GM10847 (cell line): ENCODE data around the gene ETS2.

ENCODE experiments used
- POLR2A ChIP-seq: IDR thresholded peaks from 2 replicates; pipeline ENCODE4 v1.6.1; 2011; ENCODE audit not compliant: insufficient read length; ENCODE audit errors: extremely low read depth

The ETS2 gene

DNA sequence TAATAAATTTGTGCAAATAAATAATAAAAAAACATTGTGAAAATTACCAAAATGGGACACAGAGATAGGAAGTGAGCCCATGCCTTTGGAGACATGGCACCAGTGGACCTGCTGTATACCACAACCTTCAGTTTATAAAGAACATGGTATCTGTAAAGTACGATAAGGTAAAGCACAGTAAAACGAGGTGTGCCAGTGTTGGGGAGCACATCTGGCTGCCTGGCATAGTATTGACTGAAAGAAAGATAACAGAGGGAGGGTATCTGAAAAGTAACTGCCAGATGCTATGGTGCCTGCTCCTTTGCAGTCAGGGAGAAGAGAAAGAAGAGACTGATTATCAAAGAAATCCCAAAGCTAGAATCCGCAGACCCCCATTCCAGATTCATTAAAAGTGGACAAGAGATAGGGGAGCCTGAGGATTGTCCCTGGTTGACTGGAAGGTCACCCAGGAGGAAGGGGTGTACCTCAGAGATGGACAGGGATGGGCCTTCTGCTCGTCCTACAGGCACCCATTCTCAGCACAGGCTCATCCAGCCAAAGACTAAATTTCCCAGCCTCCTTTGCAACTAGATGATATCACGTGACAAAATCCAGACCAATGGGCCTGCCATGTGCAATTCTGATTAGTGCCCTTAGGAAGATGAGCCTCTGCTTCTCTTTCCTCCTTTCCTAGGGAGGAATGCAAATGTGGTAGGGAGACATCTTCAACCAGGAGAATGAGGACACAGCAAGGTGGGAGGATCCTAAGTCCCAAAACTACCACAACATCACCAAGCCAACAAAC, 12.9 kb upstream of the ETS2 start:
- TF ChIP-seq POLR2A = no peak

DNA sequence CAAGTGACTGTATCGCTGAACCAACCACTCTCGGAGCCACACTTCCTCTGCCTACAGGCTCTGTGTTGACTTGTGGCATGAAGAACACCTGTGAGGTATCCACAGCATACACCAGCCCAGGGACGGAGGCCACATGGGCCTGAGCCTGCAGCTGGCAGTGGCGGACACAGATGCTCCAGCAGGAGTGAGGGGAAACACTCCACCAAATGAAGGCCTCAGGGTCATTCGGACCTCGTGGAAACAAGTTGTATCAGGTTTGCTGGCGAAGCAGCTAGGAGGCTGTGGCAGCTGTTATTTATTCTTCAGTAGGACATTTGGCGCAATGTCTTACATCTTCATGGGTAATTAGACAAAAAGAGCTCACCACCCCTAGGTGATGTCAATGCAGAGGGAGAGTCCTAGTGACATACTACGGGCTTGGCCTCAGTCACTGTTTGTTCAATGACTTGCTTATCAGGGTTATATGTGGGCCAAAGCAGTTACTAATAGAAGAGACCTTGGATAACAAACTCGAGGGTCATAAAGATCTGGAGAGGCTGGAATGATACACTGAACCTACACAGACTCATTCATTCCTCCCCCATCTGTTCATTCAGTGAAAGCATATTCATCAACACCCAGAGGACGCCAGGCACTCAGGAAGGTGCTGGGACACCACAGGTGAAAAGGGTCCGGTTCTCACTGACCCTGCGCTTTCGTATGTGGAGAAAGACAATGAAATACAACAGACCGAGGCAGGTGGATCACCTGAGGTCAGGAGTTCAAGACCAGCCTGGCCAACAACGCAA, 11.6 kb upstream of the ETS2 start:
- TF ChIP-seq POLR2A = no peak

- no peak for TF ChIP-seq POLR2A
Measured at GRCh38 chr21:38794978-38795377, 10.8 kb upstream of the ETS2 start.

DNA sequence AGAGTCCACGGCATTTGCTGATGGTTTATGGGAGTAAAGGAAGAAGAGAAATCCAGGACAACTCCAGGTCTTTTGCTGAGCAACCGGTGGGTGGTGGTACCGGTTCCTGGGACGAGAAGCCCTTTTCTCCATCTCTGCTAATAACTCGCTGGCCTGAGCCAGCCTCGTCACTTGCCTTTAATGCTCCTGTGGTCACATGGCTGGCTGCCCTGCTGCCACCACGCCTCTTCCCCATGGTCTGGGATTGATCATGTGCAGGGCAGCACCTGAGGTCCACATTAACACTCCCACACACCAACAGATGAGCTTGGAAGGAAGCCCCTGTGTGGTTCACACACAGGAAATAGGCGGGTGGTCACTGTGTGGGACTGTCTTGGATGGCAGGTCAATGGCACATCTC, 10.3 kb upstream of the ETS2 start:
- TF ChIP-seq POLR2A = no peak

GRCh38 chr21:38796424-38796823, 9.3 kb upstream of the ETS2 start:
- no peak for TF ChIP-seq POLR2A

DNA sequence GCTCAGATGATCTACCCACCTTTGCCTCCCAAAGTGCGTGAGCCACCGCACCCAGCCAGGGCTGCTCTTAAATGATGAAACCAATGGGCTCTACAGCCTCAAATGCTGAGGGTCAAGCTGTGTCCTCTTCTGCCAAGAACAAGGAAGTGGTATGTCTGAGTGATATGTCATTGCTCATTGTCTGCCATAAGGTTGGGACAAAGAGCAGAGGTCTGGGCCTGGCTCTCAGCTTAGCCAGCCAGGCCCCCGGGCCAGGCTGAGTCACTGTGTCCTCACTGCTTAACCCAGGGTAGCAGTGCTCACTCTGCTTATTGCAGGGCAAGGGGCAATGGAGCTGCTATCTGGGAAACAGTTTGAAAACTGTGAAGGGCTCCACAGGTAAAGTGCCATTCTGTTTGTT, 8.3 kb upstream of the ETS2 start:
- TF ChIP-seq POLR2A = no peak

DNA sequence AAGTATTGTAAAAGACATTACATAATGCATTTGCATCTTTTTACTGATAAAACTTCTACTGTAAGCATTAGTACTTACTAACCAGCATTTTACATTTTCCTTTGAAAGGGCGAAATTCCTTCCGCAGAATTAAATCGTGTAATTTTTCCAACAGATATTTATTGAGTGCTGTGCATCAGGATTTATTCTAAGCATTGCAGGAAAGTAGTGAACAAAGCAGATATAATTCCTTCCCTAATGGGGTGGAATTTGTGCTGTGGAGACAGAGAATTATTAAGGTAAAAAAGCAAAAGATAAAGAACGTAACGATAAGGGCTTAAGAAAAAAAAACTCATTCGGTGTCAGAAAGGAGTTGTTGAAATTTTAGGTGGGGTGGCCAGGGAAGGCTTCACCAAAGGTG, 7.6 kb upstream of the ETS2 start:
- TF ChIP-seq POLR2A = no peak

DNA sequence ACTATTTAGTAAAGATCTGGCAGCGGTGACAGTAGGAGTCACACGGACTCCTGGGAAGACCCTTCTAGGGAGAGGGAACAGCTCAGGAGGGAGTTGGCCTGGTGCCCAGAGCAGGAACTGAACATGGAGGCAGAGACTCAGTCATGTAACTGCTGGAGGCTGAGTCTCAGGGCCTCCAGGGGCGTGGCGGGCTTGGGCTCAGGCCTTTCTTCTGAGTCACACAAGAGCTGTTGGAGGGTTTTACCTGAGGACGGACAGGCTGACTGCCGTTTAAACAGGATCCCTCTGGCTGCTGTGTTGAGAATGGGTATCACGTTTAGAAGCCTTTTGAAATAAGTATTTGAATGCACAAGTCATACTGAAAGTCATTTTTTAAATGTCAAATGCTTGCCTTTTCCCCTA, 7.2 kb upstream of the ETS2 start:
- no peak for TF ChIP-seq POLR2A

DNA sequence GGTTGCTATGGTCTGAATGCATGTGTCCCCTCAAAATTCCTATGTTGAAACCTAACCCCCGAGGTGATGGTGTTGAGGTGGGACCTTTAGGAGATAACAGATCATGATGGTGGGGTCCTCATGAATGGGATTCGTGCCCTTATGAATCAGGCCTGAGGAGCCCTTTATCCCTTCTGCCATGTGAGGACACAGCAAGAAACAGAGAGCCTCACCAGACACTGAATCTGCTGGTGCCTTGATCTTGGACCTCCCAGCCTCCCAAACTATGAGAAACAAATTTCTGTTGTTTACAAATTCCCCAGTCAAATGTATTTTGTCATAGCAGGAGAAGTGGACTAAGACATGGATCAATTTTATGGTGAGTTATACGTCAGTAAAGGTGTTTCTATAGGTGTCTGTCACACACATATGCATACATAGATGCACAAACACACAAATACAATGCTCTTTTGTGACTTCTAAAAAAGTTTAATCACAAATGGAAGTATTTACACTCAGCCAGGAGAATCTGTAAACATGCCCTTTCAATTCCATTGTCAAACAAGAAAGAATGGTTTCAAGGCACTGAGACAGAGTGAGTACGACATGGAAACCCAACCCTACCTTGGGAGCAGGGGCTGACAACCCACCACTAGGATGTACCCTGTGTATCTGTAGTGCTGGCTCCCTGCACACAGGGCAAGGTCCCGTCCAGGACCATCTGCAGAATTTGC, 5.5 kb upstream of the ETS2 start:
- no peak for TF ChIP-seq POLR2A

DNA sequence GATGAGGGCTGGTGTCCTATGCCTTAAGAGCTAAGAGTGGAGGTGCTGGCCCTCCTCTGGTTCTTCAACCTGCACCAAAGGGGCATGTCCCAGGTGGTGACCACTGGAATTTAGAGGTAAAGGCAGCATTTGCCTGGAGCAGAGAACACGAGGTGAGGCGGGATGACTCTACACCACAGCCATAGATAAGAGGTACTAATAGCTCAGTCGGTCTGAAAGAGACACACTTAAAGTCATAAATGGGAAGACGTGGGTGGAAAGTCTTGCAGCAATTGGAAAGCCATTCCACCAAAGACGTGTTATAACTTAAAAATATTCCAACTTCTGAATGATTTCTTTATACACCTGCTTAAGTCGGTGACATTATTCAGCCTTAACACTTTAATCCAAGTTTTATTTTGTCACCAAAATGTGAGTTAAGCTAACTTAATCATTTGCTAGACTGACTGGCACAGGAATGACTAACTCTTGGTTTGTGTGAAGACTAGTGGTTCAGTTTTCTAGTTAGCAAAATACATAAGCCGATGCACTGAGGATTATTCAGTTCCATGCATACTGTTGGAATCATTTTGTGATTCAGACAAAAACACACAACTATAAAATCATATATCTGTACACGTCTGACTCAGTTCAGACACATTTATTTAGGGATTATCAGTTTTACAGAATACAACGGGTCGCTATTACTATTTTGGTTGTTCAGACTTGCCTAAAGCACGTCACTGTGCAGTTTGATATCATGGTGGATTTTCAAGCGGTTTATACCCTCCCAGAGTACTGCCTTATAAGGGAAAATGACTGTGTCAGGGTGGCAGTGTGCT, 4.6 kb upstream of the ETS2 start:
- TF ChIP-seq POLR2A = no peak

DNA sequence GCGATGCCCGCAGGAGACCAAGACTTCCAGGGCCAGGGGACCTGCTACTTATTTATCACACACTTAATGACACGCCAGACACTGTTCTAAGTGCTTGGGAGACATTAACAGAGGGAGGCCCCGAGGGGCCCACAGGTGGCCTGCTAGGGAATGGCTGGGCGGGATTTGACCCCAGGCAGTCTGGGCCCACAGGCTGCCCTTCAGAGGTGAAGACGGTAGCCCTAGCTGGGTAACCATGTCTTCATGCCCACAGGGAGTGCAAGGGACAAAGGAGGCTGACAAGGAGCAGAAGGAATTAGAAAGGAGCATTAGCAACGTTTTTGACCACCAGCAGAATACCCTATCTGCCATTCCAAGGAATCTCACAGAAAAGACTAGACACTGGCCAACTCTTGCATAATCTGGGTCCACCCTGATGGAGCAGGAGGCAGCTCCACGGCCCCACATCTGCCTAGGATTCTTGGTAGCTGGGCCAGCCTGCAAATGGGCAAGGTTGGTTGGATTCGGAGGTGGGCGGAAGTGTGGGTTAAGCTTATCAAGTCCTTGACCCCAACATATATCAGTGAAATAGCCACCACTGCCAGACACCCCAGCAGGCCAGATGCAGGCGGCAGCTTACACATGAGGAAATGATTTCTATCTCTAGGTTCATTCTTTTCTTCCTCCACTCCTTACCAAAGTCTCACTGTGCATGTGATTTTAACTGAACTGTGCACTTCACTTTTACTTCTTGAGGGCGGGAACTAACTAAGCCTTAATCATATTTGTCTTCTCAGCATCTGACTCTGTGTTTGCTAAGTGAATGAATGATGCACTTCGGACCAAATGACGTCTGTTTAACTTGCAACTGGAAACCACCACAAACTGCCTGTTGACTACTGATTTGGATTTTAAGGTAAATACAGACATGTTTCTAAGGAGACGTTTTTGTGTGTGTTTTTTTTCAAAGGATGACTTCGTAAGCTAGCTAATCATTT, 3.4 kb upstream of the ETS2 start:
- TF ChIP-seq POLR2A = no peak

DNA sequence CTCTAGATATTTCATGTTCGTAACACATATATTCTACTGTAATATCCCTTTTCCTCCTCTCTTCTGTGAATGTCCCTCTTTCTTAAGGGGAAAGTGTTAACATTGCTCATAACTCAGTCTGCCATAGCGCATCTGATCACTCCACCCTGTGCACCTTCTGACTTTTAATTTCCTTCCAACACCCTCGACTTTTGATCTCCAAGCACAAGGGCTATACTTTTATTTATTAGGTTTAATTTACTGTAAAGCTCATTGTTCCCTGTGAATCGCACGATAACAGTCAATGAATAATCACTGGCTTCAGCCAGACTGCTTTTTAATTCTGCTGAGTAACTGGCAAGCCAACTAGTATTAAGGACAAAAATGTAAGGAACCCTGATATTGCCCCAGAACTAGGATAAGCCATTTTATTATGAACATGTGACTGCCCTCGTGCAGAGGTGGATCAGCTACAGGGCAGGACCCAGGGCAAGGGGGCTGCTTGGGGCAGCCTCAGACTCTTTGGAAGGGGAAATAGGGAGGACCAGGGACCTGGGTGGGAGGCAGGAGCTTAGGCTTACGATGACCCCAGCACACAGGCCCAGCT, 2.6 kb upstream of the ETS2 start:
- no peak for TF ChIP-seq POLR2A

DNA sequence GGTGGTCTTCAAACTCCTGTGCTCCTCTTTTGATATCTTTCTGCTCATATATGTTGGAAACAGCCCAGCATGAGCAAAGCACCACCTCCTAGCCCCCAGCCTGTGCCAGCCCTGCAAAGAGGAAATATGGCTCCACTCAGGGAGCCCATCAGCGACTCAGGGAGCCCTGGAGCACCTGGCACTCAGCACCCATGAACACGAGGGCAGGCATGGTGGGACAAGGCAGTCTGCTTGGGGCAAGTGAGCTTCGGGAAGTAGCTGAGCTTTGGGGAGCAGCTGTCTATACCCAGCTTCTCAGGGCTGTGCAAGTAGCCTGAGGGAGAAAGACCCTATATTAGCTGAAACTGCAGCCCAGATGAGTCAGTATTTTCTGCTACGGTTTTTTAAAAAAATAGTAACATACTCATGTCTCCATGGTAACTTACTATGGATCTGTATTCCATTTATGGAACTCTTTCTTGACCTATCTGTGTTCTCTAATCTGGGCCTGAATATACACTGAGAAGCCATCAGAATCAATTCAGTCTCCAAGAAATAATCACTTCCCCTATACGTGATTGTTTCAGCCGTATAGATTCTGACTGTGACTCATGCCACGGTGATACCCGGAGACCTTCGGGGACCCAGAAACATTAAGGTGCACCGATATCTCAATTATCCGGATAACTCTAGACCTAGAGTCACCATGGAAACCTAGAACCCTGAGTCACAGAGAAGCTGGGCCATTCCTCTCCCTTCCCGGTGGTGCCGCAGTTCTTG, 1.5 kb upstream of the ETS2 start:
- TF ChIP-seq POLR2A = no peak

DNA sequence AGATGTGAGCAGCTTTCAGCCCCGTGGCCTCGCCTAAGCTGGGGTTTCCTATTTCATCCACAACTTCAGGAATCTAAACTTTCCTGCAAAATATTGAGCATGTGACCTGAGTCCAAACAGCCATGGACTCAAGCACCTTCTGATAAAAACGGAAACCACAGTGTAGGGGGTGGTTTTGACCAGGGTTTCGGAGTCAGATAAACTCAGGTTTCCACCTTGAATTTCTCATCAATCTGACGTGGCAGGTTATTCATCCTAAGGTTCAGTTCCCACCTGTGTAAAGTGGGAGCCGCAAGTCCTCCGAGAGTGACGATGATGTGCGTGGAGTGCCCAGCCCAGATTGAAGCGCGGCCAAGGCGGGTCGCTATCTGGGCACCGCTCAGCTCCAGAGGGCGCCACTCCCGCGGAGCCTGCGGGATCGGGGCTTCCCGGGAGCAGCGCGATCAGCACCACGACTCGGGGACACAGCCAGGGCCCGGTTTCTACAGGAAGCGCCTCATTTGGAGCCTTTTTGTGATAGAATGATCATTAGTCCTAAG, 871 bp upstream of the ETS2 start:
- no peak for TF ChIP-seq POLR2A
